Hepatocyte (in vitro differentiated cells): Measurements from ENCODE around the gene PRODH.

Source experiments
- CTCF ChIP-seq: fragments of 200-600 bp; sonication (generic); IDR thresholded peaks from 2 replicates; pipeline ENCODE4 v1.5.1; 2016; ENCODE audit warnings: antibody characterized with exemption, mild to moderate bottlenecking; ENCODE audit not compliant: poor library complexity
- EZH2 ChIP-seq: fragments of 200-600 bp; sonication (generic); IDR thresholded peaks from 2 replicates; pipeline ENCODE4 v1.6.1; 2016; ENCODE audit warnings: antibody characterized with exemption, mild to moderate bottlenecking, borderline replicate concordance
- EZH2phosphoT487 ChIP-seq: fragments of 200-600 bp; sonication (generic); IDR thresholded peaks from one replicate; pipeline ENCODE4 v1.6.1; 2018; ENCODE audit warnings: antibody characterized with exemption, mild to moderate bottlenecking, low read depth, moderate library complexity; ENCODE audit not compliant: unreplicated experiment, severe bottlenecking

- TF ChIP-seq CTCF (no peak), EZH2 (no peak), EZH2phosphoT487 (no peak)
Observed at GRCh38 chr22:18927020-18927419, 9.1 kb downstream of the PRODH start.
